Measurements from ENCODE around the gene ACTL10. TPM values are rescaled to one million over a fixed set of nuclear protein-coding genes. Genes with fewer than 3 reads are reported as not detected.

The ACTL10 gene
- total RNA-seq, 1 donor from 2014 or later: 1.7 TPM

GRCh38 chr20:33684533-33685327 is 18.0 kb downstream of the ACTL10 start:
- H3K27me3 Mint-ChIP-seq: no peaks in the 10 kb centered on the region
- peak overlapping the region; percentile 91 for H3K4me3 Mint-ChIP-seq
- TF ChIP-seq, protein P1, sequence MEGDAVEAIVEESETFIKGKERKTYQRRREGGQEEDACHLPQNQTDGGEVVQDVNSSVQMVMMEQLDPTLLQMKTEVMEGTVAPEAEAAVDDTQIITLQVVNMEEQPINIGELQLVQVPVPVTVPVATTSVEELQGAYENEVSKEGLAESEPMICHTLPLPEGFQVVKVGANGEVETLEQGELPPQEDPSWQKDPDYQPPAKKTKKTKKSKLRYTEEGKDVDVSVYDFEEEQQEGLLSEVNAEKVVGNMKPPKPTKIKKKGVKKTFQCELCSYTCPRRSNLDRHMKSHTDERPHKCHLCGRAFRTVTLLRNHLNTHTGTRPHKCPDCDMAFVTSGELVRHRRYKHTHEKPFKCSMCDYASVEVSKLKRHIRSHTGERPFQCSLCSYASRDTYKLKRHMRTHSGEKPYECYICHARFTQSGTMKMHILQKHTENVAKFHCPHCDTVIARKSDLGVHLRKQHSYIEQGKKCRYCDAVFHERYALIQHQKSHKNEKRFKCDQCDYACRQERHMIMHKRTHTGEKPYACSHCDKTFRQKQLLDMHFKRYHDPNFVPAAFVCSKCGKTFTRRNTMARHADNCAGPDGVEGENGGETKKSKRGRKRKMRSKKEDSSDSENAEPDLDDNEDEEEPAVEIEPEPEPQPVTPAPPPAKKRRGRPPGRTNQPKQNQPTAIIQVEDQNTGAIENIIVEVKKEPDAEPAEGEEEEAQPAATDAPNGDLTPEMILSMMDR (conservative IDR thresholded peaks at IDR 0.05): no peak
- H3K4me1 Mint-ChIP-seq (ENCODE audit: unreplicated experiment): peaks cover 33% of the 10 kb centered on the region
- no peaks in the 10 kb centered on the region for H3K36me3 Mint-ChIP-seq
- H3K27ac Mint-ChIP-seq: peak overlapping the region; percentile 88
- H3K9me3 Mint-ChIP-seq: no peaks in the 10 kb centered on the region
- DNase-seq (ENCODE audit: extremely low spot score, unreplicated experiment): no peak

- DNase-seq (ENCODE audit: extremely low spot score, unreplicated experiment): peak; percentile 77
- Mint-ChIP-seq H3K4me1 (ENCODE audit: unreplicated experiment) (peaks cover 36% of the 10 kb centered on the region), H3K36me3 (no peaks in the 10 kb centered on the region), H3K9me3 (no peaks in the 10 kb centered on the region), H3K27ac (peak overlapping the region; percentile 88), H3K4me3 (peak overlapping the region; percentile 91), H3K27me3 (no peaks in the 10 kb centered on the region)
- TF ChIP-seq, protein P1 (conservative IDR thresholded peaks at IDR 0.05): no peak
Observed at GRCh38 chr20:33685328-33686099, 18.8 kb downstream of the ACTL10 start.

DNA sequence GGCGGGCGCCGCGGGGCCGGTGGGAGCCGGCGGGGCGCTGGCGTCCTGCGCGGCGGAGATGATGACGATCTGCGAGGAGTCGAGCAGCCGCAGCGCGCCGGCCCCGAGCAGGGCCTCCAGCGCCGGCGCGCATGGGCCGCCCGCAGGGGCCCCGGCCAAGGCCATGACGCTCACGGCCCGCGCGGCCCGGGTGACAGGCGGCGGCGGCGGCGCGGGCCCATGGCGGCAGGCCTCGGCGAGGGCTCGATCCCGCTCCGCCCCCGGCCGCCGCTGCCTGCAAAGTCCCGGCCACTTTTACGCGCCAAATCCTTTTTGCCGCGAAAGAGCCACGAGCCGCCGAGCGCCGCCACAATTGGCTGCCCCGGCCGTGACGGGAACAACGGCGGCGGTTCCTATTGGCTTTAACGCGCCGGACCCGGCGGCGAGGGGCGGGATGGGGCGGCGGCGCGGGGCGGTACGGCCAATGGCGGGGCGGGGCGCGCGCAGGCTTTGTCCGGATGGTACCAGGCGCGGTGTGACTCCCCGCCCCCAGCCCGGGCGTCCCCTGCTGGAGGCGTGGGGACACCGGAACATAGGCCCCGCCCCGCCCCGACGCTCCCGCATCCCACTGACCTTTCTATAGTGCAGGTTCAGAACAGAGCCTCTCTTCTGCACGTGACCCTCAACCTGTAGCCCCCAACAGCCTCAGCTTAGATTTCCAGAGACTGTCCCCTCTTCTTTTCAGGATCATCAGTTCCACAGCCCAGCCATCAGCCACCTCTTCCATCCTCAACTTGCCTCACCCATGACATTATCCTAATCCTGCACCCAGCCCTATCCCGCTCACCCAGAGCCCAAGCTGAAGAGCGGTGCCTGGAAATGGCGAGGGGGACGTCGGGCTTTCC is 19.6 kb downstream of the ACTL10 start, which contains the start of gene E2F1:
Gene E2F1 (minus strand): TSS at position 286 of the 884 bp plus-strand sequence. CDS start 121 bp downstream, at position 165.
- Mint-ChIP-seq H3K36me3 (no peaks in the 10 kb centered on the region), H3K4me3 (peak within 1 kb of the TSS; percentile 91), H3K9me3 (no peaks in the 10 kb centered on the region), H3K27ac (peak within 1 kb of the TSS; percentile 88), H3K27me3 (no peaks in the 10 kb centered on the region), H3K4me1 (ENCODE audit: unreplicated experiment) (peaks cover 29% of the 10 kb centered on the region)
- peak; percentile 100 for DNase-seq (ENCODE audit: extremely low spot score, unreplicated experiment)
- TF ChIP-seq, protein P1 (conservative IDR thresholded peaks at IDR 0.05): peak; percentile 64

DNA sequence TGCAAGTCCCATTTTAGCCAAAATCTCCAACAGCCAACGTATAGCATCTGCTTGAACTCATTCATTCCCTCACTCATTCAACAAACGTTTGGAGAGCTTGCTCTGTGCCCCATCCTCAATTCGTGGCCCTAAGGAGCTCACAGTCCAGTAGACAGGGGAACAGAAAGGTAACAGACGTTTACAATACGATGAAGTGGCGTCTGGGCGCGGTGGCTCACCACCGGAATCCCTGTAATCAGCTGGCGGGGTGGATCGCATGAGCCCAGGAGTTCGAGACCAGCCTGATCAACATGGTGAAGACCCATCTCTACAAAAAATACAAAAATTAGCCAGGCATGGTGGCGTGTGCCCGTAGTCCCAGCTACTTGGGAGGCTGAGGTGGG is 20.2 kb downstream of the ACTL10 start:
- Mint-ChIP-seq H3K36me3 (no peaks in the 10 kb centered on the region), H3K27me3 (no peaks in the 10 kb centered on the region), H3K4me1 (ENCODE audit: unreplicated experiment) (peaks cover 26% of the 10 kb centered on the region), H3K4me3 (peak overlapping the region; percentile 84), H3K27ac (peak overlapping the region; percentile 71), H3K9me3 (no peaks in the 10 kb centered on the region)
- no peak for DNase-seq (ENCODE audit: extremely low spot score, unreplicated experiment)
- TF ChIP-seq, protein P1 (conservative IDR thresholded peaks at IDR 0.05): no peak

GRCh38 chr20:33687370-33687915 is 20.7 kb downstream of the ACTL10 start:
- Mint-ChIP-seq H3K27ac (no peak overlapping the region), H3K27me3 (no peaks in the 10 kb centered on the region), H3K9me3 (no peaks in the 10 kb centered on the region), H3K4me3 (no peak overlapping the region), H3K4me1 (ENCODE audit: unreplicated experiment) (peaks cover 24% of the 10 kb centered on the region), H3K36me3 (no peaks in the 10 kb centered on the region)
- DNase-seq (ENCODE audit: extremely low spot score, unreplicated experiment): no peak
- TF ChIP-seq, protein P1 (conservative IDR thresholded peaks at IDR 0.05): no peak

All from type B pancreatic cell (in vitro differentiated cells).